Kidney (tissue), 14 donors: Measurements from ENCODE around the gene STX16. TPM values are rescaled to one million over a fixed set of nuclear protein-coding genes. Genes with fewer than 3 reads are reported as not detected.

Experiments
- DNase-seq, 5 donors: peaks; one replicate each; pipeline ENCODE4 v3.0.0-alpha.2; 2013 to 2020
- FAIRE-seq: peaks from 2 replicates; lab custom pipeline; 2012; peaks lifted over from hg19 to GRCh38; lab: Jason Lieb, UNC
- H3K27ac ChIP-seq, 2 donors: one replicate each; pipeline ENCODE4 v1.7.0; 2013; ENCODE audit warnings: low read depth in 2 of 2, low read length in 2 of 2, inconsistent platforms in 1 of 2
- H3K27me3 ChIP-seq: one replicate; pipeline ENCODE4 v1.7.1; 2013; ENCODE audit warnings: low read length, inconsistent platforms; ENCODE audit not compliant: control insufficient read depth, insufficient read depth
- H3K36me3 ChIP-seq, 3 donors: one replicate each; pipeline versions ENCODE4 v1.7.0 to v1.7.1; 2013; ENCODE audit warnings: low read length in 3 of 3, control low read depth in 1 of 3, inconsistent platforms in 1 of 3; ENCODE audit not compliant: insufficient read depth in 3 of 3, control insufficient read depth in 2 of 3
- H3K4me1 ChIP-seq, 3 donors: one replicate each; pipeline versions ENCODE4 v1.7.0 to v1.7.1; 2013; ENCODE audit warnings: low read length in 3 of 3, inconsistent platforms in 1 of 3, low read depth in 1 of 3; ENCODE audit not compliant: control insufficient read depth in 2 of 3, insufficient read depth in 2 of 3
- H3K4me3 ChIP-seq, 3 donors: one replicate each; pipeline versions ENCODE4 v1.7.0 to v1.8.1; 2013; ENCODE audit warnings: low read length in 3 of 3, control low read depth in 1 of 3, inconsistent platforms in 1 of 3
- H3K9ac ChIP-seq, 3 donors: one replicate each; pipeline versions ENCODE4 v1.7.0 to v1.7.1; 2013; ENCODE audit warnings: low read length in 3 of 3, control low read depth in 1 of 3, inconsistent platforms in 1 of 3
- H3K9me3 ChIP-seq, 3 donors: one replicate each; pipeline versions ENCODE4 v1.7.0 to v1.7.1; 2013; ENCODE audit warnings: low read length in 3 of 3, control low read depth in 1 of 3, inconsistent platforms in 1 of 3; ENCODE audit not compliant: control insufficient read depth in 2 of 3, insufficient read depth in 1 of 3
- CTCF ChIP-seq: IDR thresholded peaks from 3 replicates; pipeline ENCODE4 v1.5.1; 2012; ENCODE audit warnings: mild to moderate bottlenecking, moderate library complexity, borderline replicate concordance; ENCODE audit not compliant: insufficient read depth; ENCODE audit errors: extremely low read depth
- intact Hi-C: fragments of 100-400 bp; cut with DNase I; formaldehyde crosslinking; loops from one replicate; pipeline ENCODE4 v1.11.1; 2022
- polyA plus RNA-seq: library from polyadenylated mRNA; stranded (reverse); fragments of 350-450 nt; fragmentation: Illumina TruSeq; extraction: RNeasy Lipid Tissue Mini Kit (QIAGEN cat#74804); gene quantifications from one replicate; pipeline ENCODE4 v1.2.3, GENCODE V29; 2014; ENCODE audit warnings: low read depth, low replicate concordance; ENCODE audit not compliant: insufficient read depth
- total RNA-seq: library from RNA; stranded (reverse); fragmentation: NEBNext Ultra II Directional; extraction: Animal tissue kit (Norgen Biotek cat#: 25700); gene quantifications from one replicate; pipeline ENCODE4 v1.2.1, GENCODE V29; 2021
- donor health status: control.
- donor health status: control.
- donor health status: control.
- donor health status: control.
- donor health status: control.
- donor health status: DM: yes; HTN: yes; CAD: no.
- donor health status: Normal renal cell carcinoma (clear cell type).

STX16 gene
- total and polyA plus RNA-seq, 2 donors from 2014 or later = 20.6 to 60.7 TPM

- Histone ChIP-seq H3K9ac (peak overlapping the region in 1 of 3 donors; percentile 0), H3K27me3 (no peaks in the 10 kb centered on the region), H3K27ac (no peak overlapping the region), H3K4me1 (peaks cover 0 to 3% (median 0%) of the 10 kb centered on the region in 3 donors), H3K4me3 (no peak overlapping the region), H3K9me3 (peaks cover 0 to 1% (median 0%) of the 10 kb centered on the region in 3 donors), H3K36me3 (no peaks in the 10 kb centered on the region)
- intact Hi-C loops = no loop called here
- FAIRE-seq = no peak
- TF ChIP-seq CTCF = no peak
- DNase-seq = peak in 1 of 5 donors; percentile 39
Measured at GRCh38 chr20:58622671-58623578, 28.2 kb upstream of the STX16 start.

- DNase-seq (peak in 1 of 5 donors; percentile 86), FAIRE-seq (no peak)
- Histone ChIP-seq H3K27me3 (no peaks in the 10 kb centered on the region), H3K9ac (peak overlapping the region in 1 of 3 donors; percentile 0), H3K36me3 (no peaks in the 10 kb centered on the region), H3K9me3 (peaks cover 0 to 1% (median 0%) of the 10 kb centered on the region in 3 donors), H3K4me3 (no peak overlapping the region), H3K27ac (no peak overlapping the region), H3K4me1 (peaks cover 0 to 3% (median 0%) of the 10 kb centered on the region in 3 donors)
- intact Hi-C loops = no loop called here
- TF ChIP-seq CTCF = no peak
Measured at GRCh38 chr20:58623579-58624473, 27.3 kb upstream of the STX16 start.

DNA sequence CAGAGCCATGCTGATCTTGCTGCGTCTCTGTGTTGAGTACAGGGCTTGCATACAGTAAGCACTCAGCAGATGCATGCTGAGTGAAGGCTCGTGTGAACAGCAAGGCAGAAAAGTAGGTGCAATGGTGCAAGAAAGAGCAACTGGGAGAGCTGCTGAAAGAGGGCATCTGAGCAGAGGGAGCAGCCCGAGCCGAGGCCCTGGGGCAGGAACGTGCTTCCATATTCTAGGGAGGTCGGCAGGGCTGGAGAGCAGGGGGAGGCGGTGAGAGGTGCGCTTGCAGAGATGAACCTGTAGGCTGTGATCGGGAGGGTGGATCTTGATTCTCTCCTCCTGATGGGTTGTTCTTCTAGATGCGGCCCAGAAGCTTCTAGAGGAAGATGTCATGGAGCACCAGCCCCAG, 26.4 kb upstream of the STX16 start:
- intact Hi-C loops = no loop called here
- no peak overlapping the region for H3K4me3 ChIP-seq
- peak in 1 of 5 donors; percentile 22 for DNase-seq
- H3K9me3 ChIP-seq = peaks cover 0 to 1% (median 0%) of the 10 kb centered on the region in 3 donors
- no peak overlapping the region for H3K27ac ChIP-seq
- no peaks in the 10 kb centered on the region for H3K27me3 ChIP-seq
- no peak overlapping the region for H3K9ac ChIP-seq
- peaks cover 0 to 3% (median 0%) of the 10 kb centered on the region in 3 donors for H3K4me1 ChIP-seq
- no peaks in the 10 kb centered on the region for H3K36me3 ChIP-seq
- no peak for TF ChIP-seq CTCF
- no peak for FAIRE-seq
